IgD-negative memory B cell (primary cell): Measurements from ENCODE around the gene CDR2L. TPM values are rescaled to one million over a fixed set of nuclear protein-coding genes. Genes with fewer than 3 reads are reported as not detected.
A peak's percentile ranks its signal among the peaks of the same experiment; 100 is the strongest.

Experiments
- H3K27ac Mint-ChIP-seq, 3 donors: one replicate each; pipeline ENCODE4 v1.8.0; 2020 to 2022; ENCODE audit warnings: mild to moderate bottlenecking in 3 of 3, mixed read lengths in 3 of 3, moderate library complexity in 1 of 3
- H3K27me3 Mint-ChIP-seq: one replicate; pipeline ENCODE4 v1.8.0; 2021; ENCODE audit warnings: mixed read lengths
- H3K36me3 Mint-ChIP-seq: one replicate; pipeline ENCODE4 v1.8.0; 2020; ENCODE audit warnings: mild to moderate bottlenecking, mixed read lengths
- H3K4me1 Mint-ChIP-seq, 3 donors: one replicate each; pipeline ENCODE4 v1.8.0; 2020 to 2022; ENCODE audit warnings: mixed read lengths in 3 of 3, mild to moderate bottlenecking in 1 of 3
- H3K4me3 Mint-ChIP-seq, 4 donors: one replicate each; pipeline ENCODE4 v1.8.0; 2020 to 2022; ENCODE audit warnings: mild to moderate bottlenecking in 4 of 4, mixed read lengths in 4 of 4, moderate library complexity in 3 of 4
- H3K9me3 Mint-ChIP-seq, 3 donors: one replicate each; pipeline ENCODE4 v1.8.0; 2020 to 2021; ENCODE audit warnings: mixed read lengths in 3 of 3, mild to moderate bottlenecking in 1 of 3
- polyA plus RNA-seq: library from polyadenylated mRNA; unstranded; fragments of 300-500 nt; fragmentation: Illumina TruSeq; gene quantifications from one replicate; pipeline ENCODE4 v1.2.3, GENCODE V29; 2021

Gene CDR2L
- polyA plus RNA-seq: not detected

- Mint-ChIP-seq H3K27me3 (peaks cover 15% of the 10 kb centered on the region), H3K4me1 (peaks cover 5 to 8% (median 6%) of the 10 kb centered on the region in 3 donors), H3K4me3 (peak within 1 kb of the TSS; percentile 78 to 94 (median 90)), H3K36me3 (no peaks in the 10 kb centered on the region), H3K27ac (peak within 1 kb of the TSS in 2 of 3 donors; percentile 40 to 69), H3K9me3 (no peaks in the 10 kb centered on the region)
Observed at GRCh38 chr17:74987418-74987908, at the start of gene CDR2L. Gene CDR2L, plus strand, starts transcription at chr17:74987632. Its CDS starts 412 bp downstream, at chr17:74988044.

GRCh38 chr17:74938194-74938950, 49.1 kb upstream of the CDR2L start:
- Mint-ChIP-seq H3K4me3 (no peak overlapping the region), H3K36me3 (peaks cover 1% of the 10 kb centered on the region), H3K4me1 (peaks cover 0 to 4% (median 0%) of the 10 kb centered on the region in 3 donors), H3K9me3 (no peaks in the 10 kb centered on the region), H3K27me3 (peaks cover 40% of the 10 kb centered on the region), H3K27ac (peak overlapping the region in 1 of 3 donors; percentile 52)

- Mint-ChIP-seq H3K36me3 (peaks cover 1% of the 10 kb centered on the region), H3K27ac (no peak overlapping the region), H3K4me3 (no peak overlapping the region), H3K4me1 (peaks cover 0 to 4% (median 0%) of the 10 kb centered on the region in 3 donors), H3K27me3 (peaks cover 38% of the 10 kb centered on the region), H3K9me3 (no peaks in the 10 kb centered on the region)
Observed at GRCh38 chr17:74939534-74939933, 47.9 kb upstream of the CDR2L start.

- no peak overlapping the region for H3K27ac Mint-ChIP-seq
- H3K4me3 Mint-ChIP-seq: no peak overlapping the region
- H3K36me3 Mint-ChIP-seq: peaks cover 1% of the 10 kb centered on the region
- H3K9me3 Mint-ChIP-seq: no peaks in the 10 kb centered on the region
- H3K4me1 Mint-ChIP-seq: peaks cover 0 to 4% (median 0%) of the 10 kb centered on the region in 3 donors
- H3K27me3 Mint-ChIP-seq: peaks cover 30% of the 10 kb centered on the region
Observed at GRCh38 chr17:74941128-74941725, 46.2 kb upstream of the CDR2L start.

- no peak overlapping the region for H3K27ac Mint-ChIP-seq
- H3K9me3 Mint-ChIP-seq: no peaks in the 10 kb centered on the region
- H3K4me3 Mint-ChIP-seq: no peak overlapping the region
- peaks cover 0 to 1% (median 0%) of the 10 kb centered on the region in 3 donors for H3K4me1 Mint-ChIP-seq
- peaks cover 1% of the 10 kb centered on the region for H3K36me3 Mint-ChIP-seq
- H3K27me3 Mint-ChIP-seq: peaks cover 13% of the 10 kb centered on the region
Observed at GRCh38 chr17:74943808-74944522, 43.5 kb upstream of the CDR2L start.

- peaks cover 10% of the 10 kb centered on the region for H3K27me3 Mint-ChIP-seq
- H3K27ac Mint-ChIP-seq: no peak overlapping the region
- no peaks in the 10 kb centered on the region for H3K9me3 Mint-ChIP-seq
- peaks cover 0 to 1% (median 0%) of the 10 kb centered on the region in 3 donors for H3K4me1 Mint-ChIP-seq
- H3K36me3 Mint-ChIP-seq: peaks cover 1% of the 10 kb centered on the region
- no peak overlapping the region for H3K4me3 Mint-ChIP-seq
Observed at GRCh38 chr17:74945543-74945942, 41.9 kb upstream of the CDR2L start.

GRCh38 chr17:74946641-74947040, 40.8 kb upstream of the CDR2L start:
- Mint-ChIP-seq H3K4me1 (peaks cover 0 to 1% (median 0%) of the 10 kb centered on the region in 3 donors), H3K36me3 (peaks cover 1% of the 10 kb centered on the region), H3K9me3 (no peaks in the 10 kb centered on the region), H3K27me3 (peaks cover 4% of the 10 kb centered on the region), H3K4me3 (no peak overlapping the region), H3K27ac (no peak overlapping the region)

GRCh38 chr17:74947041-74947754, 40.2 kb upstream of the CDR2L start:
- Mint-ChIP-seq H3K27ac (no peak overlapping the region), H3K4me3 (no peak overlapping the region), H3K27me3 (peaks cover 3% of the 10 kb centered on the region), H3K4me1 (peaks cover 0 to 1% (median 0%) of the 10 kb centered on the region in 3 donors), H3K9me3 (no peaks in the 10 kb centered on the region), H3K36me3 (no peaks in the 10 kb centered on the region)

GRCh38 chr17:74949455-74950115, 37.8 kb upstream of the CDR2L start:
- Mint-ChIP-seq H3K27ac (no peak overlapping the region), H3K9me3 (no peaks in the 10 kb centered on the region), H3K27me3 (peaks cover 3% of the 10 kb centered on the region), H3K4me3 (no peak overlapping the region), H3K4me1 (no peaks in the 10 kb centered on the region), H3K36me3 (no peaks in the 10 kb centered on the region)

- peaks cover 3% of the 10 kb centered on the region for H3K27me3 Mint-ChIP-seq
- H3K36me3 Mint-ChIP-seq: no peaks in the 10 kb centered on the region
- H3K4me3 Mint-ChIP-seq: no peak overlapping the region
- H3K9me3 Mint-ChIP-seq: no peaks in the 10 kb centered on the region
- no peaks in the 10 kb centered on the region for H3K4me1 Mint-ChIP-seq
- H3K27ac Mint-ChIP-seq: no peak overlapping the region
Observed at GRCh38 chr17:74950207-74950606, 37.2 kb upstream of the CDR2L start.

- Mint-ChIP-seq H3K27ac (no peak overlapping the region), H3K9me3 (no peaks in the 10 kb centered on the region), H3K4me3 (no peak overlapping the region), H3K27me3 (peaks cover 4% of the 10 kb centered on the region), H3K4me1 (no peaks in the 10 kb centered on the region), H3K36me3 (no peaks in the 10 kb centered on the region)
Observed at GRCh38 chr17:74951065-74951464, 36.4 kb upstream of the CDR2L start.

- peaks cover 4% of the 10 kb centered on the region for H3K27me3 Mint-ChIP-seq
- H3K36me3 Mint-ChIP-seq: no peaks in the 10 kb centered on the region
- no peak overlapping the region for H3K27ac Mint-ChIP-seq
- H3K9me3 Mint-ChIP-seq: no peaks in the 10 kb centered on the region
- no peaks in the 10 kb centered on the region for H3K4me1 Mint-ChIP-seq
- H3K4me3 Mint-ChIP-seq: no peak overlapping the region
Observed at GRCh38 chr17:74951680-74952421, 35.6 kb upstream of the CDR2L start.

- H3K9me3 Mint-ChIP-seq: no peaks in the 10 kb centered on the region
- no peak overlapping the region for H3K27ac Mint-ChIP-seq
- H3K4me3 Mint-ChIP-seq: no peak overlapping the region
- peaks cover 4% of the 10 kb centered on the region for H3K27me3 Mint-ChIP-seq
- H3K4me1 Mint-ChIP-seq: no peaks in the 10 kb centered on the region
- no peaks in the 10 kb centered on the region for H3K36me3 Mint-ChIP-seq
Observed at GRCh38 chr17:74952431-74953133, 34.9 kb upstream of the CDR2L start.
